Psoas muscle (tissue), 8 donors: ENCODE measurements around the gene SYCP1. TPM values are rescaled to one million over a fixed set of nuclear protein-coding genes. Genes with fewer than 3 reads are reported as not detected.
"Not testable (repeated sequence)": the region's sequence is repeated elsewhere in the genome, so short reads cannot be mapped to it uniquely, and the experiment has no call there.

Source experiments
- ATAC-seq, 4 donors: fragments of 200-7000 bp; cut with Tn5 transposase; one replicate each; pipeline ENCODE4 v1.9.1; 2020; ENCODE audit warnings: moderate library complexity in 3 of 4, mild to moderate bottlenecking in 2 of 4
- DNase-seq, 2 donors: peaks; one replicate each; pipeline ENCODE4 v3.0.0-alpha.2; 2020
- H3K27ac ChIP-seq: fragments of 200-600 bp; one replicate; pipeline ENCODE4 v1.8.0; 2022
- H3K27me3 ChIP-seq, 3 donors: fragments of 200-600 bp in 1 of 3; one replicate each; pipeline versions ENCODE4 v1.6.1 to v1.8.0; 2013 to 2022; ENCODE audit warnings: low read length in 2 of 3, mild to moderate bottlenecking in 2 of 3, moderate library complexity in 1 of 3; ENCODE audit not compliant: insufficient read depth in 3 of 3
- H3K36me3 ChIP-seq, 2 donors: fragments of 200-600 bp in 1 of 2; one replicate each; pipeline versions ENCODE4 v1.6.1 to v1.8.0; 2013 to 2022; ENCODE audit warnings: low read depth in 1 of 2, mild to moderate bottlenecking in 1 of 2, moderate library complexity in 1 of 2; ENCODE audit not compliant: insufficient read depth in 1 of 2
- H3K4me1 ChIP-seq: fragments of 200-600 bp; one replicate; pipeline ENCODE4 v1.8.0; 2022
- H3K4me3 ChIP-seq: fragments of 200-600 bp; one replicate; pipeline ENCODE4 v1.8.0; 2022; ENCODE audit warnings: mild to moderate bottlenecking
- H3K9me3 ChIP-seq: fragments of 200-600 bp; one replicate; pipeline ENCODE4 v1.8.0; 2022
- CTCF ChIP-seq: fragments of 200-600 bp; IDR thresholded peaks from one replicate; pipeline ENCODE4 v1.8.0; 2022; ENCODE audit warnings: antibody characterized with exemption
- WGBS, 3 donors: extraction: QIAGEN DNeasy Blood & Tissue Kit; methylation state at CpG; one replicate each; pipeline versions ENCODE4 v1.1.6 to v1.1.7; 2013; 5-methylcytosine and 5-hydroxymethylcytosine counted together
- intact Hi-C, 2 donors: fragments of 100-400 bp; cut with DNase I; formaldehyde crosslinking; loops; one replicate each; pipeline versions ENCODE4 v1.11.0 to v1.14.2; 2022
- polyA plus RNA-seq, 3 donors: library from polyadenylated mRNA; stranded (reverse); fragments of 200-250 nt; gene quantifications; one replicate each; pipeline ENCODE4 v1.2.3, GENCODE V29; 2013
- total RNA-seq, 4 donors: library from RNA; stranded (reverse); fragmentation: NEBNext Ultra II Directional in 2 of 4; extraction: Animal tissue kit (Norgen Biotek cat#: 25700) in 2 of 4; gene quantifications; one replicate each; pipeline versions ENCODE4 v1.2.1 to v1.2.4, GENCODE V29; 2021 to 2023
- donor health status: healthy with polysubstance abuse.
- donor health status: DM: no; HTN: no; CAD: no; lungs with moderate emphysema.
- donor health status: Bipolar disorder and iron deficiency.
- donor health status: healthy.
- donor health status: DM: yes; HTN: yes; CAD: no.
- donor health status: DM: no; HTN: no; CAD: no.
- donor health status: DM: no; HTN: no; CAD: no.
- donor health status: DM: yes; HTN: yes; CAD: no.

SYCP1 gene
- total and polyA plus RNA-seq, 7 donors = not detected

GRCh38 chr1:114828251-114828650 lies 26.4 kb upstream of the SYCP1 start:
- ATAC-seq (no peak), DNase-seq (no peak)

GRCh38 chr1:114830075-114830474 lies 24.6 kb upstream of the SYCP1 start:
- H3K36me3 ChIP-seq, H3K9me3 ChIP-seq, ATAC-seq, DNase-seq, H3K4me3 ChIP-seq, H3K27ac ChIP-seq, H3K4me1 ChIP-seq, H3K27me3 ChIP-seq, intact Hi-C loops: not testable (repeated sequence)
- WGBS, 3 donors = 53 to 71% (median 61%) methylated on average over 1 of the region's 1 CpG

More at GRCh38 chr1:114828251-114828650, 26.4 kb upstream of the SYCP1 start:
- WGBS, 3 donors = 81 to 86% (median 84%) methylated on average over 5 of the region's 5 CpGs
- TF ChIP-seq CTCF = no peak
- Histone ChIP-seq H3K27me3 (no peaks in the 10 kb centered on the region), H3K4me3 (no peak overlapping the region), H3K27ac (no peak overlapping the region), H3K4me1 (no peaks in the 10 kb centered on the region), H3K9me3 (no peaks in the 10 kb centered on the region), H3K36me3 (no peaks in the 10 kb centered on the region)
- intact Hi-C loops = no loop called here

- Histone ChIP-seq H3K27ac (no peak overlapping the region), H3K36me3 (no peaks in the 10 kb centered on the region), H3K9me3 (no peaks in the 10 kb centered on the region), H3K27me3 (no peaks in the 10 kb centered on the region), H3K4me3 (no peak overlapping the region), H3K4me1 (no peaks in the 10 kb centered on the region)
- TF ChIP-seq CTCF = no peak
- no peak for DNase-seq
- intact Hi-C loops = no loop called here
- 80 to 83% (median 81%) methylated on average over 5 of the region's 5 CpGs for WGBS, 3 donors
- ATAC-seq = no peak
Measured at GRCh38 chr1:114831276-114831994, 23.2 kb upstream of the SYCP1 start.

GRCh38 chr1:114832057-114832456 lies 22.6 kb upstream of the SYCP1 start:
- 57 to 67% (median 59%) methylated on average over 4 of the region's 4 CpGs for WGBS, 3 donors
- DNase-seq (no peak), ATAC-seq (no peak)
- Histone ChIP-seq H3K9me3 (no peaks in the 10 kb centered on the region), H3K27ac (no peak overlapping the region), H3K4me1 (no peaks in the 10 kb centered on the region), H3K4me3 (no peak overlapping the region), H3K27me3 (no peaks in the 10 kb centered on the region), H3K36me3 (no peaks in the 10 kb centered on the region)
- intact Hi-C loops = no loop called here
- no peak for TF ChIP-seq CTCF

GRCh38 chr1:114833421-114833820 lies 21.2 kb upstream of the SYCP1 start:
- no peak overlapping the region for H3K27ac ChIP-seq
- H3K9me3 ChIP-seq = no peaks in the 10 kb centered on the region
- intact Hi-C loops = no loop called here
- no peak for TF ChIP-seq CTCF
- DNase-seq (no peak), ATAC-seq (no peak)
- no peaks in the 10 kb centered on the region for H3K27me3 ChIP-seq
- H3K4me1 ChIP-seq = no peaks in the 10 kb centered on the region
- no peaks in the 10 kb centered on the region for H3K36me3 ChIP-seq
- WGBS, 3 donors = 76 to 84% (median 80%) methylated on average over 4 of the region's 4 CpGs
- no peak overlapping the region for H3K4me3 ChIP-seq
